Right atrium auricular region (tissue), 2 donors: Measurements from ENCODE around the gene SUGCT. TPM values are rescaled to one million over a fixed set of nuclear protein-coding genes. Genes with fewer than 3 reads are reported as not detected.
"Not testable (repeated sequence)": the region's sequence is repeated elsewhere in the genome, so short reads cannot be mapped to it uniquely, and the experiment has no call there.

Experiments used
- DNase-seq: peaks from one replicate; pipeline ENCODE4 v3.0.0-alpha.2; 2019; ENCODE audit warnings: low spot score
- H3K27ac ChIP-seq, 2 donors: fragments of 200-600 bp; sonication (generic); 1 replicate in 1 of 2; 2 replicates in 1 of 2; pipeline ENCODE4 v1.5.1; 2016 to 2019
- H3K27me3 ChIP-seq, 2 donors: fragments of 200-600 bp; sonication (generic); one replicate each; pipeline versions ENCODE4 v1.5.1 to v1.6.0; 2017 to 2019
- H3K36me3 ChIP-seq: fragments of 200-600 bp; sonication (generic); one replicate; pipeline ENCODE4 v1.5.1; 2016
- H3K4me1 ChIP-seq, 2 donors: fragments of 200-600 bp; sonication (generic); one replicate each; pipeline versions ENCODE4 v1.5.1 to v1.6.0; 2017 to 2019
- H3K4me3 ChIP-seq, 2 donors: fragments of 200-600 bp; sonication (generic); 1 replicate in 1 of 2; 2 replicates in 1 of 2; pipeline ENCODE4 v1.5.1; 2017 to 2019; ENCODE audit warnings: mild to moderate bottlenecking in 1 of 2, moderate library complexity in 1 of 2
- H3K9me3 ChIP-seq, 2 donors: fragments of 200-600 bp; sonication (generic); one replicate each; pipeline ENCODE4 v1.5.1; 2019
- total RNA-seq, 2 donors: library from RNA; depleted of rRNA; stranded (reverse); fragments of >200 nt; gene quantifications; one replicate each; pipeline ENCODE4 v1.1.0, GENCODE V29; 2016
- TF ChIP-seq, protein P1 (sequence below), 2 donors: fragments of 200-600 bp; sonication (generic); IDR thresholded peaks; one replicate each; pipeline ENCODE4 v1.5.1; 2019; ENCODE audit warnings: antibody characterized with exemption in 2 of 2

The SUGCT gene
- total RNA-seq, 2 donors from 2014 or later = 2.6 to 5.4 TPM

DNA sequence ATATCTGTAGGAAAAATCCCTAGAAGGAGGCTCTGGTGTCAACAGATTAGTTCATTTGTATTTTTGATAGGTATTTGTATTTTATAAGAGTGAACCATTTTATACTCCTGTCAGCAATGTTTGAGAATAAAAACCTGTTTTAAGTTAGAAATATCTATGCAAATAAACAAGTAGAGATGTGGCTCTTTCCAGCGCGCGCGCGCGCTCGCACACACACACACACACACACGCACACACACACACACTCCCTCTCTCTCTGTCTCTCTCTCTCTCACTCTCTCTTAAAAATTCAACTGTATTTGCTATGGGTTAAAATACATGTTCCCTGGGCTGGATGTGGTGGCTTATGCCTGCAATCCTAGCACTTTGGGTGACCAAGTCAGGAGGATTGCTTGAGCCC is 113.9 kb downstream of the SUGCT start:
- no peak overlapping the region for H3K27ac ChIP-seq
- H3K4me1 ChIP-seq = no peaks in the 10 kb centered on the region
- TF ChIP-seq, protein P1, sequence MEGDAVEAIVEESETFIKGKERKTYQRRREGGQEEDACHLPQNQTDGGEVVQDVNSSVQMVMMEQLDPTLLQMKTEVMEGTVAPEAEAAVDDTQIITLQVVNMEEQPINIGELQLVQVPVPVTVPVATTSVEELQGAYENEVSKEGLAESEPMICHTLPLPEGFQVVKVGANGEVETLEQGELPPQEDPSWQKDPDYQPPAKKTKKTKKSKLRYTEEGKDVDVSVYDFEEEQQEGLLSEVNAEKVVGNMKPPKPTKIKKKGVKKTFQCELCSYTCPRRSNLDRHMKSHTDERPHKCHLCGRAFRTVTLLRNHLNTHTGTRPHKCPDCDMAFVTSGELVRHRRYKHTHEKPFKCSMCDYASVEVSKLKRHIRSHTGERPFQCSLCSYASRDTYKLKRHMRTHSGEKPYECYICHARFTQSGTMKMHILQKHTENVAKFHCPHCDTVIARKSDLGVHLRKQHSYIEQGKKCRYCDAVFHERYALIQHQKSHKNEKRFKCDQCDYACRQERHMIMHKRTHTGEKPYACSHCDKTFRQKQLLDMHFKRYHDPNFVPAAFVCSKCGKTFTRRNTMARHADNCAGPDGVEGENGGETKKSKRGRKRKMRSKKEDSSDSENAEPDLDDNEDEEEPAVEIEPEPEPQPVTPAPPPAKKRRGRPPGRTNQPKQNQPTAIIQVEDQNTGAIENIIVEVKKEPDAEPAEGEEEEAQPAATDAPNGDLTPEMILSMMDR (IDR thresholded peaks at IDR 0.05) = no peak
- H3K27me3 ChIP-seq = no peaks in the 10 kb centered on the region
- H3K9me3 ChIP-seq = no peaks in the 10 kb centered on the region
- H3K36me3 ChIP-seq = no peaks in the 10 kb centered on the region
- DNase-seq = no peak
- H3K4me3 ChIP-seq = no peak overlapping the region

DNA sequence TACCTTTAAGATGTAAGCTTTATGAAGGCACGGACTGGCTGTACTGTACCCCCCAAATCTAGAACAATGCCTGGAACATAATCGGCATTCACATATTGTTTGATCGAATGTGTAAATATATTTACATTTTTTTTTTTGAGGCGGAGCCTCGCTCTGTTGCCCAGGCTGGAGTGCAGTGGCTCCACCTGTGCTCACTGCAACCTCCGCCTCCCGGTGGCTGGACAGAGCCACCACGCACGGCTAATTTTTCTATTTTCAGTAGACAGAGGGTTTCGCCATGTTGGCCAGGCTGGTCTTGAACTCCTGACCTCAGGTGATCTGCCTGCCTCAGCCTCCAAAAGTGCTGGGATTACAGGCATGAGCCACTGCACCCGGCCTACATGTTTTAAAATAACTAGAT is 118.6 kb downstream of the SUGCT start:
- not testable (repeated sequence) for H3K4me1 ChIP-seq, H3K27ac ChIP-seq, H3K4me3 ChIP-seq, H3K36me3 ChIP-seq, H3K27me3 ChIP-seq, DNase-seq, H3K9me3 ChIP-seq

DNA sequence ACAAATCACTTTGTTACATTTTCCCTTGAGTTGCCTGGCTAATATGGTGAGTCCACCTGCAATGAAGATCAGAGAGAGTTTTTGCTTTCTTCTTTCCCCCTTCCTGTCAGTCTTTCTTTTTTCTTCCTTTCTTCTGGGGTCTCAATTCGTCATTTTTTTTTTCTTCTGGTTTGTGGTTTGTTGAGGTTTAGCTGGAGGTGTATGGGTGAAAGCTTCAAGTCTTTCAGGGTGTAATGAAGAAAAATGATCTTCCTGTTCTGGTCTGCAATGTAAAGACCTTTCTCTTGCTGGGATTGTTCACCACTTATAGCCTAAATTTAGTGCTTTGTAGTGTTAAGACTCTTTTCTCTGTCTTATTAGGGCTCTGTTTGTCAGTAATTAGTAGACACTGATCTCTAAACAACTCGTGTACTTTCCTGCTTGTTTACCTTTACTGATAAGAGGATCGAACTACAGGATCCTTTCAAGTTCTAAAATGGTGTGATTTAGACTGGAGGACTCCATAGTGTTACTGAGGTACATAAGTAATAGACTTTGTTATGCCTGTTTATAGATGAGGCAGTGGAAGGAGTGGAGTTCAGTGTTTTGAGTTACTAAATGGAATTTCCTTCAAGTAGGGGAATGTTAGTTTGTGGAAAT is 129.1 kb downstream of the SUGCT start:
- Histone ChIP-seq H3K27me3 (no peaks in the 10 kb centered on the region), H3K4me3 (no peak overlapping the region), H3K27ac (no peak overlapping the region), H3K9me3 (no peaks in the 10 kb centered on the region), H3K4me1 (no peaks in the 10 kb centered on the region), H3K36me3 (no peaks in the 10 kb centered on the region)
- DNase-seq = no peak
- TF ChIP-seq, protein P1 (IDR thresholded peaks at IDR 0.05) = no peak

DNA sequence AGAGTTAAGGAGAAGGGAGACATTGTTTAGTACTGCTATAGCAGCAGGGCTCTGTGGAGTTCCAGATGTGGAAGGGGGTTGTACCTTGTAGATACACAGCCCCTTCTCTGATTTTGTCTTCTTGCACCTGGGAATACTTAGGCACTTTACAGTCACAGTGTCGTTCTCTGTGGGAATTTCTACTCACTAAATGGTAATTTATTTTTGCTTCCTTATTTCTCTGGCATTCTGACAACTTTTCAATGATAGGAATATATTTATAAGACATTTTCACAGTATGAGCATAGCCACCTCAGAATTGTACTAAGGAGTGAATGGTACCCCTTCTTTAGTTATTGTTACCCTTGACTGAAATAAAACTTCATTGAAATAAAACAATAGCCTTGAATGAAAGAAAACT is 132.8 kb downstream of the SUGCT start:
- no peaks in the 10 kb centered on the region for H3K27me3 ChIP-seq
- H3K4me1 ChIP-seq = no peaks in the 10 kb centered on the region
- H3K27ac ChIP-seq = no peak overlapping the region
- H3K36me3 ChIP-seq = no peaks in the 10 kb centered on the region
- TF ChIP-seq, protein P1 (IDR thresholded peaks at IDR 0.05) = no peak
- H3K4me3 ChIP-seq = no peak overlapping the region
- no peak for DNase-seq
- H3K9me3 ChIP-seq = no peaks in the 10 kb centered on the region

DNA sequence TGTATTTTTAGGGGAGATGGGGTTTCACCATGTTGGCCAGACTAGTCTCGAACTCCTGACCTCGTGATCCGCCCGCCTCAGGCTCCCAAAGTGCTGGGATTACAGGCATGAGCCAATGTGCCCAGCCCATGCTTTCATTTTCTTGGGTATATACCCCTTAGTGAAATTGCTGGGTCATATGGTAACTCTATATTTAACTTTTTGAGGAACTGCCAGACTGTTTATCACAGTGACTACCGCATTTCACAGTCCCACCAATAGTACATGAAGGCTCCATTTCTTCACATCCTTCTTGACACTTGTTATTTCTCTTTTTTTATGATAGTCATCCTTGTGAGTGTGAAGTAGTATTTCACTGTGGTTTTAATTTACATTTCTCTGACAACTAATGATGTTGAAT is 134.0 kb downstream of the SUGCT start:
- not testable (repeated sequence) for H3K9me3 ChIP-seq, H3K27me3 ChIP-seq, DNase-seq, H3K36me3 ChIP-seq, H3K4me3 ChIP-seq, H3K27ac ChIP-seq, H3K4me1 ChIP-seq

DNA sequence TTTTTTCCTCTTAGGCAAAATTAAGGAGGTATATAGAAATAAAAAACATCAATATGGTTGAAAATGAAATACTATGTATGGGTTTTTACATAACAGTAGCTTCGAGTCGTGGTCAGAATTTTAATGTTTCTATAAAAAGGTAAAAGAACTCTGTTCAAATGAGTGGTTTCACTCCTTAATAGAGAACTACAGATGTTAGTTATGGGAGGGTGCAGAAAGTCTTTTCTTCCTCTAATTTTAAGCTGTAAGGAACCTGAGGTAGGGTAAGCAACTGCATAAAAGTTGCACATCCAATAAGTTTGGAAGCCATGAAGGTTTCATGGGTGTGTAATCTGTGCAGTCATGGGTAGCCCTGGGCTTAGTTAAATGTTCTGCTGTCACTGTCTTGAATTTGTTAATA is 141.3 kb downstream of the SUGCT start:
- no peak overlapping the region for H3K4me3 ChIP-seq
- DNase-seq = no peak
- TF ChIP-seq, protein P1 (IDR thresholded peaks at IDR 0.05) = no peak

DNA sequence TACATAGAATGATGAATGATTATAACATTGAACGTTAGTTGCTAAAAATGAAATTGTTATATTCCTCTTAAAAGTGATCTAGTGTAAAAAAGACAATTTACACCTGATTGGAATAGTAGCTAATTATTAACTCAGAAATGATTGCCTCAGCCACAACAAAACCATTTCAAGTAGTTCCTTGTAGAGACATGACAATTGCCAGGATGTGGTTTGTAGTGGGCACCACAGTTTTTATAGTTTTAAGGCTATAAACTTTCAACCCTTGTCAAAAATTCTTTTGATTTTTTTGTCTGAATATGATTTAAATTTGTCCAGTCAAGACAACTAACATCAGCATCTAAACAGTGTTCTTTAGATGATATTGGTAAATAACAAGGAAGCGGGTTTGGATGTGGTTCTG is 145.2 kb downstream of the SUGCT start:
- DNase-seq = no peak
- Histone ChIP-seq H3K36me3 (no peaks in the 10 kb centered on the region), H3K4me1 (no peaks in the 10 kb centered on the region), H3K4me3 (no peak overlapping the region), H3K27me3 (no peaks in the 10 kb centered on the region), H3K9me3 (peaks cover 0 to 9% of the 10 kb centered on the region in 2 donors), H3K27ac (no peak overlapping the region)
- TF ChIP-seq, protein P1 (IDR thresholded peaks at IDR 0.05) = no peak

More for the DNA sequence above, 141.3 kb downstream of the SUGCT start:
- Histone ChIP-seq H3K27ac (no peak overlapping the region), H3K27me3 (no peaks in the 10 kb centered on the region), H3K9me3 (peaks cover 0 to 1% of the 10 kb centered on the region in 2 donors), H3K36me3 (no peaks in the 10 kb centered on the region), H3K4me1 (no peaks in the 10 kb centered on the region)
